Activated CD4-positive, alpha-beta T cell treated with anti-CD3 and anti-CD28 coated beads, Interleukin-2, amount 50 U/mL, for 24 hours (primary cell): ENCODE results near the gene OR2A7.
"Not testable (repeated sequence)": the region's sequence is repeated elsewhere in the genome, so short reads cannot be mapped to it uniquely, and the experiment has no call there.

Experiments
- DNase-seq, 2 donors: peaks; one replicate each; pipeline ENCODE4 v3.0.0-alpha.2; 2020; ENCODE audit warnings: low read depth in 1 of 2, low spot score in 1 of 2

Gene OR2A7

GRCh38 chr7:144255471-144255897 is 9.1 kb downstream of the OR2A7 start:
- DNase-seq = no peak

DNA sequence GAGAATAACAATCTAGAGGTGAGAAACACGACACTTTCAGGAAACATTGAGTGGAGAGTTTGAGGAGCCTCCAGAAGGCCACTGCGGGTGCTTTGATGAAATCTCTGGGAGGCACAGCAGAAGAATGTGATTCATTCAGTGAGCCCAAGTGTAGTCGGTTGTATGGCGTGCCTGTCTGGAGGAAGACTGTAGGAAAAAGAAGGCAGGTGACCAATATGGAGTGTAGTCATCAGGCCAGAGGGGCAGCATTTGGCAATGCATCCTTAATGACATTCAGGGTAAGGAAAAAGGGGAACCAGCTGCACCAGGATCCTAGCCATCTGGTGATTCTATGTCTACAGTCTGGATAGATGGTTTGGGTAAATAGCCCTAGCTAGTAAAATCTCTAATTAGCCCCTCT is 12.3 kb downstream of the OR2A7 start:
- DNase-seq = not testable (repeated sequence)

GRCh38 chr7:144247674-144248330 is 16.8 kb downstream of the OR2A7 start:
- not testable (repeated sequence) for DNase-seq

DNA sequence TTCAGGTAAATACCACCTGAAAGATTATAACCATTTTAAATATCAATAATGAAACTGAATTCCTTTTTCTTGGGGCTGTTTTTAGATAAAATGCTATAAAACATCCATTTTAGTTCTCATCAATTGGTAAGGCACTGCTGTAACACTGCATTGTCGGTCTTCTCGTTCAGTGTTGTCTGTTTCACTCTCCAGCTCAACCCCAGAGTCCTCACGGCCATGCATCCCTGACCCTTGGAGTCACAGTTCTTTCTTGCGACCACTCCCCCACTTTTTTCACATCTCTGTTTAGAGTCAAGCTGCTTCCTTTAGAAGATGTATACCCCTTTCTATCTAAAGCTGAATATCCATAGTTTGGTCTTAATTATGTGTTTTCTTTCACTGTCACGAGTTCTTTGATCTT is 17.6 kb downstream of the OR2A7 start:
- DNase-seq = not testable (repeated sequence)

DNA sequence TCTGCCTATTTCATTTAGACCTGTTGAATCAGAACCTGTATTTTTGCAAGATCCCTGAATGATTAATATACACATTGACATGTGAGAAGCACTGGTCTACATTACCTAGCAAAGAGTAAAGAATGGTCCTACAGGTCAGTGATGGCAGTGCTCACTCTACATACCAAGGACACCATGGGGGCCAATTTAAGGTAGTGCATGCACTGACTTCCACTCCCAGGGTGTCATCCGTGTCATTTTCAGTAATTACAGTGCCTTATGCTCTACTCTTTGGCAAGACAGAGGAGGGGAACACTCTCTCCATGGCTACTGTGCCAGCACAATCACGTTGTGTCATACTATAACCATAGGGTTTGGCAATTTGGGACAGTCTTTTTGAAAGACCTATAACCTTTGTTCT is 19.2 kb downstream of the OR2A7 start:
- not testable (repeated sequence) for DNase-seq

DNA sequence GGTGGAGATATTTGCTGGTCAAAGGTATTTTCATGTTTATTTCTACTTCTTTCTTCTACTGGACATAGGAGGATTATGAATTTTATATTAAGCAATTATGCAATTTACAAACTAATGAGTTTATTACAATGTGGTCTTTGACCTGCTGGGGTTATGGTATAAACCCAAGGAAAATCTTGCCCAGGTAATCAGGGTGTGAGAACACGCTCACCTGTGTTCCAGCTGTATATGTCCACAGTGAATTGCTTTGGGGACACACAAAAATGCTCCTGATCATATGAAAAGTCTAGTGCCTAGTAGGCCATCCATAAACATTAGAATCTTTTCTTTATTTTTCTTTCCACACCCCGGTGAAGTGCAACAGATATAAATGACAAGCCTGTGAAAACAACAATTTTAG is 25.2 kb downstream of the OR2A7 start, which contains the start of gene OR2A42:
OR2A42 (minus strand) TSS at position 241 of the 400 bp plus-strand sequence. CDS start 6,762 bp downstream, outside the sequence.
- DNase-seq = not testable (repeated sequence)

DNA sequence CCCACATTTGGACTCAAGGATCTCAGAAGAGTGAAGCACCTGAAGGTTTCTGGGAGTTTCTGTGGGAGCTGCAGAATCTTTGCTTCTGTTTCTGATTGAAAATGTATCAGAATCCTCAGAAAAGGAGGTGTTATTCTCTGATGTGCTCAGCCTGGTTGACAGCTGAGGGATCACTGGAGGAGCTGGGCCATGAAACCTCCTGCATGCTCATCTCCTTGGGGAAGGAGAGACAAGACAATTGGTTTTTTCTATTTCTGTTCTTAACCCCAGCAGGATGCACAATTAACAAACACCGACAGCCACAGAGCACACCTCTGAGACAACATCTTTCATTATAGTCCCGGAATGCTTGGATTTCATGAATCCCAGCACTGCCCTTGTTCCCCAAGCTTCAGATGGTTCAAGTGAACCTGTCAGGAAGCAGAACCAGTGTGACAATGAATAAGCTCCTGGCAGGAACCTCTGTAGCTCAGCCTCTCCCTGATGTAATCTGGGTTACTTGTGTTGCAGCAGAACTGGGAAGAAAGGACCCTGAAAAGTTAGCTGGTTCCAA is 26.0 kb downstream of the OR2A7 start:
- not testable (repeated sequence) for DNase-seq

DNA sequence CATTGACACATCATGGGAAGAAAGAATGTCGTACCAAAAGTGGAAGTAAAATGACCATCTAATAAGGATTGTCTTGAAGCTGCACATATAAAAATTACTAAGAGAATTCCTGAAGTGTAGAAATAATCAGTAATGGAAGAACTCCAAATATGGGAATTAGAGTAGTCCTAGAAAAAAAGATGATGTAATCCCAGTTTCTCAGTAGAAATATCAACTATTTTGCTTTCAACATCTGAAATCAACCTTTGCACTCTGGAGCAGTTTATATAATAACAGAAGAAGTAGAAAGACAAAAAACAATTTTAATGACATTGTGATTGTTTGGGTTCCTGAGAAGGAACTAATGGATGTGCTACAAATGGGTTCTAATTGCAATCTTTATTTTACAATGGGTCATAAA is 31.6 kb downstream of the OR2A7 start:
- not testable (repeated sequence) for DNase-seq

GRCh38 chr7:144231027-144231426 is 33.6 kb downstream of the OR2A7 start:
- DNase-seq = not testable (repeated sequence)

GRCh38 chr7:144228810-144229209 is 35.8 kb downstream of the OR2A7 start:
- DNase-seq = not testable (repeated sequence)

GRCh38 chr7:144226866-144227265 is 37.7 kb downstream of the OR2A7 start:
- DNase-seq = not testable (repeated sequence)

DNA sequence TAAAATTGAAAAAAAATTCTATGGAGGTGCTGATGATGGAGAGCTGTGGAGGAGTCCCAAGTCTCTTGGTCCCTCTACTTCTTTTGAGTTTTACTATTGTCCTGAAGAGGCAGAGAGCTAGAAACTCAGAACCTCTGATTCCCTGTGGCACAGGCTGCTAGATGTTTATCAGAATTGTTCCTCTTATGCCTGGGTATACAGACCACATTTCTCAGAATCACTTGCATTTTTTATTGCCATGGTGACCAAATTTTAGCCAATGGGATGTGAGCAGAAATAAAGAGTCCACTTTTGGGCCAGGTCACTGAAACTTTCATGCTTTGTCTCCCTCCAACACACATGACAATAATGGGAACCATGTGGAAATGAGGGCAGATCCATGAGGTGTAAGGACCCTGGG is 40.9 kb downstream of the OR2A7 start:
- not testable (repeated sequence) for DNase-seq

- DNase-seq = not testable (repeated sequence)
Observed at GRCh38 chr7:144220531-144220930, 44.1 kb downstream of the OR2A7 start.

DNA sequence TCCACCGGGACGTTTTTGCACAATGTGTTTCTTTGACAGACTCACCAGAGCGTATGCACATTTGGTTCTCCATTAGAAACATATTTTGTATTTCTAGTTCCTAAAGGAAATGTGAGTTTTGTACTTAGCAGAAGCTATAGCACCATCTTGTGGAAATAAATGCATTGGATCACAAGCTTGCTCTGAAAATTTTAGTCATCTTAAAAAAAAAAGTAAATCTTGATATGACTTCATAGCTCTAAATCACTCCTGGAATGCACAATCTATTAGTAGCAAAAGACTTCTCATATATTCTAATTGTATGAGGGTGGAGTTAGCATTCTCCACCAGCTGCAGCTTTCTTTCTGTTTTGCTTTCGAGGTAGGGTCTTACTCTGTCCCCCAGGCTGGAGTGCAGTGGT is 45.4 kb downstream of the OR2A7 start:
- DNase-seq = not testable (repeated sequence)

- DNase-seq = not testable (repeated sequence)
Observed at GRCh38 chr7:144218581-144218980, 46.0 kb downstream of the OR2A7 start.

DNA sequence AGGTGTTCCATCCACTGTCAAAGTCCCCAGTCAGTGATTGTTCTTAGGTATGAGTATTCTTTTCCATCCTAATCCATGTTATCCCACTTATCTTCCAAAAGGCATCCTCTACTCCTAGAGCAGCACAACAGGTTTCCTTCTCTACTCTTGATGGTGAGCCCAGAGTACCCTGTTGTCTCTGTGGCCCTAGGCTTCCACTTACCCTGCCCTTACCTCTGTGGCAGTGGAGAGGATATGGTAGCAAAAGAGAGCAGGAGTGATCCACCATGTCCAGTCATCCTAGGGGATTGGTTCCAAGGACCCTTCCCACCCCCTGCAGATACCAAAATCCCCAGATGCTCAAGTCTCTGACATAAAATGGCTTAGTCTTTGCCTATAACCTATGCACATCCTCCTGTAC is 47.4 kb downstream of the OR2A7 start:
- not testable (repeated sequence) for DNase-seq
